ENCODE measurements around the gene LRSAM1.

Gene LRSAM1

GRCh38 chr9:127527560-127528268 lies 76.4 kb downstream of the LRSAM1 start:
- Histone ChIP-seq H3K4me2 (ENCODE audit: low read length) (no peak overlapping the region), H3K9ac (ENCODE audit: low read length) (no peak overlapping the region), H4K20me1 (ENCODE audit: insufficient read depth, low read length) (no peaks in the 10 kb centered on the region), H3K4me1 (ENCODE audit: low read length) (no peaks in the 10 kb centered on the region), H3K79me2 (ENCODE audit: low read length) (no peaks in the 10 kb centered on the region), H3K9me3 (ENCODE audit: insufficient read depth, low read length) (peaks cover 9% of the 10 kb centered on the region), H2AFZ (ENCODE audit: low read depth, low read length) (no peak overlapping the region), H3K36me3 (replicated peaks; ENCODE audit: low read depth, low read length) (no peaks in the 10 kb centered on the region), H3K27ac (ENCODE audit: low read length) (no peak overlapping the region), H3K27me3 (ENCODE audit: low read depth, low read length) (no peaks in the 10 kb centered on the region), H3K4me3 (ENCODE audit: low read length) (no peak overlapping the region)
- no peak for TF ChIP-seq CTCF (IDR thresholded peaks at IDR 0.05; ENCODE audit: low read depth, low read length)

DNA sequence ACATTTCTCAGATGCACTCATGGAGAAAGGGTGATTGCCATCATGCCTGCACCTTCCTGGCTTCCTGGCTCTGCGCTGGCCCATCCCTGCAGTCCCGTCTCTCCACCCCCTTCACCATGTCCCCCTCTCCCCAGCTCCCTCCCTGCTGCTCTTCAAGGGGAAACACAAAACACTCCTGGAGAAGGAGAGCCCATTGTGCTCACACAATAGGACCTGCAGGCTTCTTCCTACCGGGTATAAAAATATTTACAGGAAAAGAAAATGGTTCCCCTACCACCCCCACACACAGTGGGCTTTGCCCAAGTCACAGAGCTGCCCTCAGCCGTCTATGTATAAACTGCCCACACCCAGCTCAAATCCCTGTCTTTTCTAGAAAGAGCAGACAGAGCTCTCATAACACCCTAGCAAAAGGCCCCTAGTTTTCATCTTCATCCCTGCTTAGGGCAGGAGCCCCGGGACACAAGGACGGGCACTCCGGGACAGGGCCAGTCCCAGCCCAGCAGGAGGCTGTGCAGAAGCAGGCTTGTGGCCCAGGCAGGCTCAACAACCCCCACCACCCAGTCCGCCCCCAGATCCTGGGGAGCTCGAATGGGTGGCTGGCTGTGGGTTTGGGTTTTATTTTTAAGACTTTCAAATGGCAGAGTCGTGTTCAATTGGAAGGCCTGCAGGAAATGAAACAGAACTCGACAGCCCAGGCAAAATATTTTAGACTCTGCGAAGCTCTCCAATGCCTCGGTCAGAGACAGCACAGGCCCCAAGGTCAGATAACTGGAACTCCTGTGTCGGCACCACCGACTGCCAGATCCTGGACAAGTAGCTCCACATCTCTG lies 77.3 kb downstream of the LRSAM1 start:
- H3K4me1 ChIP-seq (ENCODE audit: low read length): no peaks in the 10 kb centered on the region
- H3K27me3 ChIP-seq (ENCODE audit: low read depth, low read length): no peaks in the 10 kb centered on the region
- H3K79me2 ChIP-seq (ENCODE audit: low read length): no peaks in the 10 kb centered on the region
- no peak for TF ChIP-seq CTCF (IDR thresholded peaks at IDR 0.05; ENCODE audit: low read depth, low read length)
- TF ChIP-seq EZH2phosphoT487 (IDR thresholded peaks at IDR 0.05; ENCODE audit: low read depth): no peak
- H4K20me1 ChIP-seq (ENCODE audit: insufficient read depth, low read length): no peaks in the 10 kb centered on the region
- no peak overlapping the region for H2AFZ ChIP-seq (ENCODE audit: low read depth, low read length)
- H3K9ac ChIP-seq (ENCODE audit: low read length): no peak overlapping the region
- H3K4me2 ChIP-seq (ENCODE audit: low read length): no peak overlapping the region
- H3K36me3 ChIP-seq (replicated peaks; ENCODE audit: low read depth, low read length): no peaks in the 10 kb centered on the region
- H3K9me3 ChIP-seq (ENCODE audit: insufficient read depth, low read length): peaks cover 9% of the 10 kb centered on the region
- no peak overlapping the region for H3K4me3 ChIP-seq (ENCODE audit: low read length)
- H3K27ac ChIP-seq (ENCODE audit: low read length): no peak overlapping the region

- Histone ChIP-seq H3K9me3 (ENCODE audit: insufficient read depth, low read length) (peaks cover 9% of the 10 kb centered on the region), H3K4me1 (ENCODE audit: low read length) (no peaks in the 10 kb centered on the region), H4K20me1 (ENCODE audit: insufficient read depth, low read length) (no peaks in the 10 kb centered on the region), H3K27ac (ENCODE audit: low read length) (no peak overlapping the region), H3K4me2 (ENCODE audit: low read length) (no peak overlapping the region), H3K36me3 (replicated peaks; ENCODE audit: low read depth, low read length) (no peaks in the 10 kb centered on the region), H3K79me2 (ENCODE audit: low read length) (no peaks in the 10 kb centered on the region), H3K4me3 (ENCODE audit: low read length) (no peak overlapping the region), H2AFZ (ENCODE audit: low read depth, low read length) (no peak overlapping the region), H3K27me3 (ENCODE audit: low read depth, low read length) (no peaks in the 10 kb centered on the region), H3K9ac (ENCODE audit: low read length) (no peak overlapping the region)
- TF ChIP-seq CTCF (IDR thresholded peaks at IDR 0.05; ENCODE audit: low read depth, low read length): no peak
- no peak for TF ChIP-seq EZH2phosphoT487 (IDR thresholded peaks at IDR 0.05; ENCODE audit: low read depth)
These were observed 78.4 kb downstream of the LRSAM1 start for GRCh38 chr9:127529671-127530070.

DNA sequence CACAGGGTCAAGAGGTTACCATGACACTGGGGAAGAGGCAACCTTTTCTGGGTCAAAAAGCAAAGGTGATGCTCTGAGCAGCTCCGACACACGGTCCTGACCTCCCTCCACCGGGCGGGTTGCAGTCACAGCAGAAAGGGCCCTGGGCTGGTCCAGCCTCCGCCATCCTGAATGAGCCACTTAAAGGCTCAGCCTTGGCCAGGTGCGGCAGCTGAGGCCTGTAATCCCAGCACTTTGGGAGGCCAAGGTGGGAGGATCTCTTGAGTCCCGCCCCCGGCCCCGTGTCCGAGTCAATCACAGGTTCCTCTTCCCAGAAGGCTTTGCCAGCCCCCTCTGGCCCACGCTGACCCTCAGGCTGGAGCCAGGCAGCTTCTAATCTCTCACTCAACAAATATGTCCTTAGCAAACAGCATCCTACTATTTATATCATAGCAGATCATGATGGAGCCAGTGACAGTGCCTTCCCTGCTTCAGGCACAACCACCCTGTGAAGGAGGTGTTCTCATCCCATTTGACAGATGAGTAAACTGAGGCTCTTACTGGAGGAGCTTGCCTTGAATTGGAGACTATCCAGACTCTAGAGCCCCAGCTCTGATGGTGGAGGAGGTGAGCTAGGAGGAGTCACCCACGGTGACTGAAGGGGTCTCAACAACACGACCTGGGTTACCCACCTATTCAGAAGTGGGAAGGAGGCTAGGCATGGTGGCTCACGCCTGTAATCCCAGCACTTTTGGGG lies 79.1 kb downstream of the LRSAM1 start:
- H4K20me1 ChIP-seq (ENCODE audit: insufficient read depth, low read length): no peaks in the 10 kb centered on the region
- H3K9me3 ChIP-seq (ENCODE audit: insufficient read depth, low read length): peaks cover 5% of the 10 kb centered on the region
- no peaks in the 10 kb centered on the region for H3K36me3 ChIP-seq (replicated peaks; ENCODE audit: low read depth, low read length)
- TF ChIP-seq EZH2phosphoT487 (IDR thresholded peaks at IDR 0.05; ENCODE audit: low read depth): no peak
- TF ChIP-seq CTCF (IDR thresholded peaks at IDR 0.05; ENCODE audit: low read depth, low read length): no peak
- no peaks in the 10 kb centered on the region for H3K79me2 ChIP-seq (ENCODE audit: low read length)
- no peak overlapping the region for H3K9ac ChIP-seq (ENCODE audit: low read length)
- H2AFZ ChIP-seq (ENCODE audit: low read depth, low read length): no peak overlapping the region
- H3K27me3 ChIP-seq (ENCODE audit: low read depth, low read length): no peaks in the 10 kb centered on the region
- H3K27ac ChIP-seq (ENCODE audit: low read length): no peak overlapping the region
- no peak overlapping the region for H3K4me2 ChIP-seq (ENCODE audit: low read length)
- H3K4me3 ChIP-seq (ENCODE audit: low read length): no peak overlapping the region
- H3K4me1 ChIP-seq (ENCODE audit: low read length): no peaks in the 10 kb centered on the region
